K562 (cell line): ENCODE results near the gene ACE. TPM values are rescaled to one million over a fixed set of nuclear protein-coding genes. Genes with fewer than 3 reads are reported as not detected.

Experiments
- CTCFL ChIP-seq: IDR thresholded peaks from 2 replicates; pipeline ENCODE4 v1.6.1; 2011; ENCODE audit warnings: borderline replicate concordance, low read depth, mild to moderate bottlenecking, moderate library complexity, low read length; ENCODE audit not compliant: insufficient read depth, poor library complexity, severe bottlenecking
- HDAC6 ChIP-seq: IDR thresholded peaks from 2 replicates; pipeline ENCODE4 v1.6.1; 2012; ENCODE audit warnings: low read depth, mild to moderate bottlenecking, control low read depth, inconsistent platforms, low read length, moderate library complexity
- HNRNPLL ChIP-seq: fragments of 200-400 bp; formaldehyde crosslinking; IDR thresholded peaks from 2 replicates; pipeline ENCODE4 v1.6.1; 2017; ENCODE audit warnings: low read length, low read depth, mild to moderate bottlenecking; ENCODE audit not compliant: poor library complexity, severe bottlenecking
- JUND ChIP-seq, 2 experiments: IDR thresholded peaks; 2 replicates in 1 of 2; 3 replicates in 1 of 2; pipeline ENCODE4 v1.6.1; 2011; ENCODE audit warnings: borderline replicate concordance in 2 of 2, low read depth in 2 of 2, low read length in 2 of 2, improper control_type of control experiment in 1 of 2, missing biosample characterization in 1 of 2, missing genetic modification characterization in 1 of 2, missing genetic modification reagents in 1 of 2
- KLF16 ChIP-seq: IDR thresholded peaks from 2 replicates; pipeline ENCODE4 v1.6.1; 2016; ENCODE audit warnings: antibody characterized with exemption
- NFE2 ChIP-seq: IDR thresholded peaks from 2 replicates; pipeline ENCODE4 v1.6.1; 2014; ENCODE audit warnings: antibody characterized with exemption, low read depth
- PCBP2 ChIP-seq: fragments of 200-400 bp; formaldehyde crosslinking; IDR thresholded peaks from 2 replicates; pipeline ENCODE4 v1.6.1; 2018; ENCODE audit warnings: low read length, low read depth, mild to moderate bottlenecking, moderate library complexity; ENCODE audit not compliant: poor library complexity, severe bottlenecking
- SIRT6 ChIP-seq: IDR thresholded peaks from one replicate; pipeline ENCODE4 v1.6.1; 2012; ENCODE audit warnings: low read depth, mild to moderate bottlenecking, control low read depth, inconsistent platforms, low read length, moderate library complexity
- STAG1 ChIP-seq: sonication (generic); formaldehyde crosslinking; IDR thresholded peaks from 2 replicates; pipeline ENCODE4 v1.5.0; 2020; ENCODE audit warnings: missing genetic modification reagents, borderline replicate concordance
- TAF1 ChIP-seq: IDR thresholded peaks from 2 replicates; pipeline ENCODE4 v1.6.1; 2011; ENCODE audit warnings: mild to moderate bottlenecking, low read length, moderate library complexity; ENCODE audit not compliant: insufficient read depth, control insufficient read depth, severe bottlenecking; ENCODE audit errors: extremely low read depth
- TEAD4 ChIP-seq, 2 experiments: sonication (generic) in 1 of 2; formaldehyde crosslinking in 1 of 2; IDR thresholded peaks; 2 replicates each; pipeline versions ENCODE4 v1.6.1 to v1.8.0; 2012 to 2022; ENCODE audit warnings: borderline replicate concordance in 1 of 2, inconsistent platforms in 1 of 2, low read length in 1 of 2, mild to moderate bottlenecking in 1 of 2, missing genetic modification reagents in 1 of 2
- ZNF639 ChIP-seq, 2 experiments: fragments of 200-800 bp in 1 of 2; sonication (Bioruptor generic) in 1 of 2; sonication (generic) in 1 of 2; formaldehyde crosslinking in 1 of 2; IDR thresholded peaks in 1 of 2; conservative IDR thresholded peaks in 1 of 2; 2 replicates each; pipeline versions ENCODE4 v1.5.0 to v1.6.1; 2016 to 2020; ENCODE audit warnings: missing compliant biosample characterization in 1 of 2, missing genetic modification characterization in 1 of 2, missing genetic modification reagents in 1 of 2
- polyA plus RNA-seq, 8 experiments: library from polyadenylated mRNA; depleted of rRNA in 4 of 8; stranded (reverse) in 5 of 8; unstranded in 3 of 8; fragments of >200 nt; fragmentation: Nextera tagmentation in 2 of 8; fragmentation: Illumina TruSeq in 1 of 8; extraction: Ambion mirVana in 2 of 8; extraction: Trizol in 1 of 8; gene quantifications; 2 replicates each; pipeline versions ENCODE4 v1.2.1 to v1.2.3, GENCODE V29; 2011 to 2014; ENCODE audit warnings: inconsistent platforms in 1 of 8, missing spikeins in 1 of 8
- total RNA-seq, 7 experiments: library from RNA; depleted of rRNA in 6 of 7; stranded (reverse); fragments of >200 nt in 6 of 7; fragmentation: Illumina TruSeq in 2 of 7; extraction: Trizol in 2 of 7; gene quantifications; 2 replicates each; pipeline versions ENCODE4 v1.2.1 to v1.2.3, GENCODE V29; 2011 to 2021; ENCODE audit warnings: low replicate concordance in 1 of 7
- TF ChIP-seq, protein P1 (sequence below): conservative IDR thresholded peaks from 2 replicates; pipeline ENCODE4 v1.6.1; 2011; ENCODE audit warnings: low read depth, mild to moderate bottlenecking, low read length; ENCODE audit not compliant: control insufficient read depth
- TF ChIP-seq, protein P2 (sequence below): fragments of 250-450 bp; sonication (Bioruptor Pico); IDR thresholded peaks from 2 replicates; pipeline ENCODE4 v1.4.0; 2020; ENCODE audit warnings: borderline replicate concordance
- TF ChIP-seq, protein P3 (sequence below): fragments of 250-450 bp; sonication (Bioruptor Pico); IDR thresholded peaks from 2 replicates; pipeline ENCODE4 v1.5.0; 2022; ENCODE audit warnings: mild to moderate bottlenecking

The ACE gene
- total and polyA plus RNA-seq, 9 of the 15 experiments (the other 6 are each of a cell fraction or from before 2014, with no cell fraction given) = 0.07 to 2.5 (median 0.47) TPM; not detected in 1

- TF ChIP-seq ZNF639 (CRISPR knock-in tag; conservative IDR thresholded peaks at IDR 0.05 in 1 of 2, IDR thresholded peaks at IDR 0.05 in 1 of 2) (no peak), TAF1 (no peak), CTCFL (peak; percentile 61), HDAC6 (no peak), STAG1 (CRISPR knock-in tag) (peak; percentile 60; the same call in 1 of the 2 replicates), KLF16 (no peak), SIRT6 (no peak), TEAD4 (IDR thresholded peaks at IDR 0.05; ENCODE audit: low read length) (0 out of 2 replicates have a peak, but pooled peaks have one; percentile 33), TEAD4 (CRISPR knock-in tag; IDR thresholded peaks at IDR 0.05; ENCODE audit: borderline replicate concordance) (no peak), HNRNPLL (peak; percentile 49), PCBP2 (no peak), JUND (IDR thresholded peaks at IDR 0.05; ENCODE audit: borderline replicate concordance, low read depth, low read length) (peak; percentile 67), JUND (tag; IDR thresholded peaks at IDR 0.05; ENCODE audit: borderline replicate concordance, low read depth, low read length) (peak; percentile 24; the same call in 1 of the 3 replicates), NFE2 (no peak)
- TF ChIP-seq, protein P1, sequence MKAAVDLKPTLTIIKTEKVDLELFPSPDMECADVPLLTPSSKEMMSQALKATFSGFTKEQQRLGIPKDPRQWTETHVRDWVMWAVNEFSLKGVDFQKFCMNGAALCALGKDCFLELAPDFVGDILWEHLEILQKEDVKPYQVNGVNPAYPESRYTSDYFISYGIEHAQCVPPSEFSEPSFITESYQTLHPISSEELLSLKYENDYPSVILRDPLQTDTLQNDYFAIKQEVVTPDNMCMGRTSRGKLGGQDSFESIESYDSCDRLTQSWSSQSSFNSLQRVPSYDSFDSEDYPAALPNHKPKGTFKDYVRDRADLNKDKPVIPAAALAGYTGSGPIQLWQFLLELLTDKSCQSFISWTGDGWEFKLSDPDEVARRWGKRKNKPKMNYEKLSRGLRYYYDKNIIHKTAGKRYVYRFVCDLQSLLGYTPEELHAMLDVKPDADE = 0 out of 2 replicates have a peak, but pooled peaks have one; percentile 33
- TF ChIP-seq, protein P2, sequence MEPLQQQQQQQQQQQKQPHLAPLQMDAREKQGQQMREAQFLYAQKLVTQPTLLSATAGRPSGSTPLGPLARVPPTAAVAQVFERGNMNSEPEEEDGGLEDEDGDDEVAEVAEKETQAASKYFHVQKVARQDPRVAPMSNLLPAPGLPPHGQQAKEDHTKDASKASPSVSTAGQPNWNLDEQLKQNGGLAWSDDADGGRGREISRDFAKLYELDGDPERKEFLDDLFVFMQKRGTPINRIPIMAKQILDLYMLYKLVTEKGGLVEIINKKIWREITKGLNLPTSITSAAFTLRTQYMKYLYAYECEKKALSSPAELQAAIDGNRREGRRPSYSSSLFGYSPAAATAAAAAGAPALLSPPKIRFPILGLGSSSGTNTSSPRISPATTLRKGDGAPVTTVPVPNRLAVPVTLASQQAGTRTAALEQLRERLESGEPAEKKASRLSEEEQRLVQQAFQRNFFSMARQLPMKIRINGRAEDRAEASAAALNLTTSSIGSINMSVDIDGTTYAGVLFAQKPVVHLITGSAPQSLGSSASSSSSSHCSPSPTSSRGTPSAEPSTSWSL = no peak
- TF ChIP-seq, protein P3, sequence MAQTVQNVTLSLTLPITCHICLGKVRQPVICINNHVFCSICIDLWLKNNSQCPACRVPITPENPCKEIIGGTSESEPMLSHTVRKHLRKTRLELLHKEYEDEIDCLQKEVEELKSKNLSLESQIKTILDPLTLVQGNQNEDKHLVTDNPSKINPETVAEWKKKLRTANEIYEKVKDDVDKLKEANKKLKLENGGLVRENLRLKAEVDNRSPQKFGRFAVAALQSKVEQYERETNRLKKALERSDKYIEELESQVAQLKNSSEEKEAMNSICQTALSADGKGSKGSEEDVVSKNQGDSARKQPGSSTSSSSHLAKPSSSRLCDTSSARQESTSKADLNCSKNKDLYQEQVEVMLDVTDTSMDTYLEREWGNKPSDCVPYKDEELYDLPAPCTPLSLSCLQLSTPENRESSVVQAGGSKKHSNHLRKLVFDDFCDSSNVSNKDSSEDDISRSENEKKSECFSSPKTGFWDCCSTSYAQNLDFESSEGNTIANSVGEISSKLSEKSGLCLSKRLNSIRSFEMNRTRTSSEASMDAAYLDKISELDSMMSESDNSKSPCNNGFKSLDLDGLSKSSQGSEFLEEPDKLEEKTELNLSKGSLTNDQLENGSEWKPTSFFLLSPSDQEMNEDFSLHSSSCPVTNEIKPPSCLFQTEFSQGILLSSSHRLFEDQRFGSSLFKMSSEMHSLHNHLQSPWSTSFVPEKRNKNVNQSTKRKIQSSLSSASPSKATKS = no peak
These were observed 2.1 kb downstream of the ACE start (continued) for GRCh38 chr17:63478814-63479494.
